ENCODE data around the gene SCCPDH.

DNA sequence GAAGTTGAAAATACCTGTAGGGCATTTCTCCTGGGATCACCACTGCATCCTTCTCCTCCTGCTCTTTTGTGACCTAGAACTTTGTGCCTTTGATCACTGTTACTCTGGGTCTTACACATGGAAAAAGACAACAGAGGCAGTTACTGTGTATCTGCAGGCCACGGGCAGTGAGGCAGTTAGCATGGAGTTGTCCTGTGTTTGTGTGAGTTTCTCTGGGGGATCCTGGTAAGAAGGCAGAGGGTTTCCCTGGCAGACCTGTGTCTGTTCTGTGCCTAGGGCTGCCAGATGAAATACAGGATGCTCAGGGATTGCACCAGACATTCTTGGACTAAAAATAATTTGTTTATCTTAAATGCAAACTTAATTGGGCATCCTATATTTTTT is 44.4 kb upstream of the SCCPDH start:
- TF ChIP-seq EZH2 (IDR thresholded peaks at IDR 0.05; ENCODE audit: borderline replicate concordance, low read length), result no peak
- TF ChIP-seq, protein P1, sequence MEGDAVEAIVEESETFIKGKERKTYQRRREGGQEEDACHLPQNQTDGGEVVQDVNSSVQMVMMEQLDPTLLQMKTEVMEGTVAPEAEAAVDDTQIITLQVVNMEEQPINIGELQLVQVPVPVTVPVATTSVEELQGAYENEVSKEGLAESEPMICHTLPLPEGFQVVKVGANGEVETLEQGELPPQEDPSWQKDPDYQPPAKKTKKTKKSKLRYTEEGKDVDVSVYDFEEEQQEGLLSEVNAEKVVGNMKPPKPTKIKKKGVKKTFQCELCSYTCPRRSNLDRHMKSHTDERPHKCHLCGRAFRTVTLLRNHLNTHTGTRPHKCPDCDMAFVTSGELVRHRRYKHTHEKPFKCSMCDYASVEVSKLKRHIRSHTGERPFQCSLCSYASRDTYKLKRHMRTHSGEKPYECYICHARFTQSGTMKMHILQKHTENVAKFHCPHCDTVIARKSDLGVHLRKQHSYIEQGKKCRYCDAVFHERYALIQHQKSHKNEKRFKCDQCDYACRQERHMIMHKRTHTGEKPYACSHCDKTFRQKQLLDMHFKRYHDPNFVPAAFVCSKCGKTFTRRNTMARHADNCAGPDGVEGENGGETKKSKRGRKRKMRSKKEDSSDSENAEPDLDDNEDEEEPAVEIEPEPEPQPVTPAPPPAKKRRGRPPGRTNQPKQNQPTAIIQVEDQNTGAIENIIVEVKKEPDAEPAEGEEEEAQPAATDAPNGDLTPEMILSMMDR (IDR thresholded peaks at IDR 0.05; ENCODE audit: low read length), result no peak
